ENCODE results near the gene SRGAP2B.
"Not testable (repeated sequence)": the region's sequence is repeated elsewhere in the genome, so short reads cannot be mapped to it uniquely, and the experiment has no call there.

The SRGAP2B gene

GRCh38 chr1:145093517-145094149 is 1.5 kb downstream of the SRGAP2B start:
- in situ Hi-C loops (cut with MboI; ENCODE audit: low sequenced_read_pairs), result not testable (repeated sequence)

- in situ Hi-C loops (cut with MboI; ENCODE audit: low sequenced_read_pairs), result not testable (repeated sequence)
These were observed 12.5 kb downstream of the SRGAP2B start for GRCh38 chr1:145082483-145083255.

- in situ Hi-C loops (cut with MboI; ENCODE audit: low sequenced_read_pairs), result not testable (repeated sequence)
These were observed 14.9 kb downstream of the SRGAP2B start for GRCh38 chr1:145080193-145080592.

GRCh38 chr1:145079737-145080136 is 15.4 kb downstream of the SRGAP2B start:
- in situ Hi-C loops (cut with MboI; ENCODE audit: low sequenced_read_pairs), result not testable (repeated sequence)

- in situ Hi-C loops (cut with MboI; ENCODE audit: low sequenced_read_pairs), result not testable (repeated sequence)
These were observed 16.2 kb downstream of the SRGAP2B start for GRCh38 chr1:145078787-145079370.

GRCh38 chr1:145077872-145078786 is 17.0 kb downstream of the SRGAP2B start:
- in situ Hi-C loops (cut with MboI; ENCODE audit: low sequenced_read_pairs), result not testable (repeated sequence)

- in situ Hi-C loops (cut with MboI; ENCODE audit: low sequenced_read_pairs), result not testable (repeated sequence)
These were observed 18.3 kb downstream of the SRGAP2B start for GRCh38 chr1:145076877-145077276.

GRCh38 chr1:145074021-145074559 is 21.0 kb downstream of the SRGAP2B start:
- in situ Hi-C loops (cut with MboI; ENCODE audit: low sequenced_read_pairs), result not testable (repeated sequence)

GRCh38 chr1:145071569-145071968 is 23.6 kb downstream of the SRGAP2B start:
- in situ Hi-C loops (cut with MboI; ENCODE audit: low sequenced_read_pairs), result not testable (repeated sequence)

- in situ Hi-C loops (cut with MboI; ENCODE audit: low sequenced_read_pairs), result not testable (repeated sequence)
These were observed 28.6 kb downstream of the SRGAP2B start for GRCh38 chr1:145066486-145066885.

- in situ Hi-C loops (cut with MboI; ENCODE audit: low sequenced_read_pairs), result not testable (repeated sequence)
These were observed 29.8 kb downstream of the SRGAP2B start for GRCh38 chr1:145065194-145065826.

- in situ Hi-C loops (cut with MboI; ENCODE audit: low sequenced_read_pairs), result not testable (repeated sequence)
These were observed 31.0 kb downstream of the SRGAP2B start for GRCh38 chr1:145063941-145064648.

GRCh38 chr1:145063285-145063684 is 31.8 kb downstream of the SRGAP2B start:
- in situ Hi-C loops (cut with MboI; ENCODE audit: low sequenced_read_pairs), result not testable (repeated sequence)

- in situ Hi-C loops (cut with MboI; ENCODE audit: low sequenced_read_pairs), result not testable (repeated sequence)
These were observed 36.9 kb downstream of the SRGAP2B start for GRCh38 chr1:145058184-145058583.

- in situ Hi-C loops (cut with MboI; ENCODE audit: low sequenced_read_pairs), result not testable (repeated sequence)
These were observed 39.8 kb downstream of the SRGAP2B start for GRCh38 chr1:145055217-145055760.

GRCh38 chr1:145053428-145053827 is 41.7 kb downstream of the SRGAP2B start:
- in situ Hi-C loops (cut with MboI; ENCODE audit: low sequenced_read_pairs), result not testable (repeated sequence)

- in situ Hi-C loops (cut with MboI; ENCODE audit: low sequenced_read_pairs), result not testable (repeated sequence)
These were observed 42.9 kb downstream of the SRGAP2B start for GRCh38 chr1:145052019-145052776.

GRCh38 chr1:145048181-145048856 is 46.8 kb downstream of the SRGAP2B start:
- in situ Hi-C loops (cut with MboI; ENCODE audit: low sequenced_read_pairs), result not testable (repeated sequence)

Measured in HL-60/S4 treated with retinoic acid at 250 ng/mL for 4 days and 3 days (cell line).